OCI-LY7 (cell line): ENCODE results near the gene DUS3L. TPM values are rescaled to one million over a fixed set of nuclear protein-coding genes. Genes with fewer than 3 reads are reported as not detected.

Experiments
- BruUV-seq: library from RNA; stranded (reverse); fragments of 400-500 nt; replicated peaks from 2 replicates; lab custom pipeline; 2021; lab: Mats Ljungman, UMichigan
- CTCF ChIA-PET: fragments of 300-600 bp; sonication (Branson Sonifier 250); formaldehyde crosslinking; loops from one replicate; lab custom pipeline; 2022; ENCODE audit warnings: antibody characterized with exemption; ENCODE audit not compliant: unreplicated experiment; lab: Charles Lee
- POLR2A ChIA-PET: fragments of 300-600 bp; sonication (Branson Sonifier 250); formaldehyde crosslinking; loops from one replicate; lab custom pipeline; 2022; ENCODE audit warnings: antibody characterized with exemption; lab: Charles Lee
- DNase-seq: peaks from one replicate; pipeline ENCODE4 v3.0.0-alpha.2; 2015; ENCODE audit warnings: low spot score
- H2AFZ ChIP-seq: fragments of 200-600 bp; sonication (generic), shearing (Covaris generic); 2 replicates; pipeline ENCODE4 v1.6.1; 2014; ENCODE audit warnings: mild to moderate bottlenecking, antibody characterized with exemption, low read length, moderate library complexity
- H3K27ac ChIP-seq: fragments of 200-600 bp; sonication (generic); 2 replicates; pipeline ENCODE4 v1.5.1; 2014; ENCODE audit warnings: mixed run types, low read depth, mild to moderate bottlenecking, moderate library complexity, low read length, inconsistent platforms; ENCODE audit not compliant: poor library complexity, severe bottlenecking
- H3K36me3 ChIP-seq: fragments of 200-600 bp; sonication (generic); 2 replicates; pipeline ENCODE4 v1.6.1; 2014; ENCODE audit warnings: mild to moderate bottlenecking, antibody characterized with exemption, low read length, moderate library complexity, mixed read lengths; ENCODE audit not compliant: insufficient read depth
- H3K4me1 ChIP-seq: fragments of 200-600 bp; sonication (generic); 2 replicates; pipeline ENCODE4 v1.5.1; 2014; ENCODE audit warnings: mild to moderate bottlenecking, low read length; ENCODE audit not compliant: insufficient read depth, poor library complexity, severe bottlenecking
- H3K4me2 ChIP-seq: fragments of 200-600 bp; sonication (generic); 2 replicates; pipeline ENCODE4 v1.6.1; 2014; ENCODE audit warnings: mild to moderate bottlenecking, low read length
- H3K4me3 ChIP-seq: fragments of 200-600 bp; sonication (generic); 2 replicates; pipeline ENCODE4 v1.5.1; 2014; ENCODE audit warnings: mild to moderate bottlenecking, low read depth, low read length; ENCODE audit not compliant: poor library complexity, severe bottlenecking
- H3K79me2 ChIP-seq: fragments of 200-600 bp; sonication (generic); 2 replicates; pipeline ENCODE4 v1.6.1; 2016; ENCODE audit warnings: low read depth, mild to moderate bottlenecking, low read length, moderate library complexity, mixed read lengths; ENCODE audit not compliant: insufficient read depth
- H3K9me2 ChIP-seq: fragments of 200-600 bp; sonication (generic); 2 replicates; pipeline ENCODE4 v1.6.1; 2016; ENCODE audit warnings: mild to moderate bottlenecking, low read length, mixed read lengths; ENCODE audit not compliant: insufficient read depth
- H3K9me3 ChIP-seq: fragments of 200-600 bp; sonication (generic); 2 replicates; pipeline ENCODE4 v1.6.1; 2014; ENCODE audit warnings: mild to moderate bottlenecking, mixed run types, low read length, mixed read lengths
- H4K20me1 ChIP-seq: fragments of 200-600 bp; sonication (generic); 2 replicates; pipeline ENCODE4 v1.6.1; 2014; ENCODE audit warnings: mild to moderate bottlenecking, antibody characterized with exemption, low read length, moderate library complexity, mixed read lengths; ENCODE audit not compliant: insufficient read depth
- EZH2phosphoT487 ChIP-seq: fragments of 200-600 bp; sonication (generic); IDR thresholded peaks from 2 replicates; pipeline ENCODE4 v1.6.1; 2018; ENCODE audit warnings: low read depth, borderline replicate concordance, mild to moderate bottlenecking, mixed run types, antibody characterized with exemption, low read length, moderate library complexity, mixed read lengths
- intact Hi-C: fragments of 100-400 bp; cut with micrococcal nuclease; formaldehyde crosslinking; loops from one replicate; pipeline ENCODE4 v1.10.0; 2022; ENCODE audit not compliant: unreplicated experiment
- total RNA-seq, 2 experiments: library from RNA; depleted of rRNA in 1 of 2; stranded (reverse); fragments of >200 nt in 1 of 2; shearing (Covaris generic) in 1 of 2; gene quantifications; 2 replicates each; pipeline ENCODE4 v1.2.3, GENCODE V29; 2014 to 2022
- TF ChIP-seq, protein P1 (sequence below): fragments of 200-600 bp; sonication (generic); conservative IDR thresholded peaks from 2 replicates; pipeline ENCODE4 v1.5.1; 2014; ENCODE audit warnings: mild to moderate bottlenecking, antibody characterized with exemption, low read length, moderate library complexity, mixed read lengths

The DUS3L gene
- total RNA-seq, 2 experiments from 2014 or later: 55.8 to 76.9 TPM

DNA sequence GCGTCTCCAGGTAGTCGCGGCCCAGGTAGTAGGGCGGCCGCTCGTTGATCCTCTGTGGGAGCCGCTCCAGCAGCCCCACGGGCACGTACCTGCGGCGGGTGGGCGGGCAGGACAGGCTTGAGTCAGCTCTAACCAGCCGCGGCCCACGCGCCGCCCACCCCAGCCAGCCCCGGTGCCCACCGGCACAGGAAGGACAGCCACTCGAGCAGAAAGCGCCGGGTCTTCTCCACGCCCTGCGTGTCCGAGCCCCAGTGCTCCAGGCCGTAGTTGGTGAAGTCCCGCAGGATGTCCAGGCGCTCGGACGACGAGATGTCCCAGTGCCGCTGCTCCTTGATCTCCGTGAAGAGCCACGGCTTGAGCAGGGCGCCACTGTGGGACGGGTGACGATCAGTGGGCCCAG is 5.5 kb downstream of the DUS3L start:
- H3K4me2 ChIP-seq: no peak overlapping the region
- no peak overlapping the region for H3K4me3 ChIP-seq
- DNase-seq: no peak
- CTCF ChIA-PET: no interaction called here
- no peak for TF ChIP-seq EZH2phosphoT487
- POLR2A ChIA-PET: interaction anchor here (0.6 kb wide), 1 partner anchor 12 kb away, joined by 3 read pairs; no protein-coding TSS in a partner anchor
- H3K27ac ChIP-seq: no peak overlapping the region
- peaks cover 7% of the 10 kb centered on the region; the same call in 1 of the 2 replicates for H3K79me2 ChIP-seq
- H3K36me3 ChIP-seq: peaks cover 85% of the 10 kb centered on the region
- no TSS peak for BruUV-seq
- H4K20me1 ChIP-seq: no peaks in the 10 kb centered on the region
- H3K4me1 ChIP-seq: peaks cover 5% of the 10 kb centered on the region
- H2AFZ ChIP-seq: no peak overlapping the region
- no peaks in the 10 kb centered on the region for H3K9me3 ChIP-seq
- no peaks in the 10 kb centered on the region for H3K9me2 ChIP-seq
- intact Hi-C loops: no loop called here

DNA sequence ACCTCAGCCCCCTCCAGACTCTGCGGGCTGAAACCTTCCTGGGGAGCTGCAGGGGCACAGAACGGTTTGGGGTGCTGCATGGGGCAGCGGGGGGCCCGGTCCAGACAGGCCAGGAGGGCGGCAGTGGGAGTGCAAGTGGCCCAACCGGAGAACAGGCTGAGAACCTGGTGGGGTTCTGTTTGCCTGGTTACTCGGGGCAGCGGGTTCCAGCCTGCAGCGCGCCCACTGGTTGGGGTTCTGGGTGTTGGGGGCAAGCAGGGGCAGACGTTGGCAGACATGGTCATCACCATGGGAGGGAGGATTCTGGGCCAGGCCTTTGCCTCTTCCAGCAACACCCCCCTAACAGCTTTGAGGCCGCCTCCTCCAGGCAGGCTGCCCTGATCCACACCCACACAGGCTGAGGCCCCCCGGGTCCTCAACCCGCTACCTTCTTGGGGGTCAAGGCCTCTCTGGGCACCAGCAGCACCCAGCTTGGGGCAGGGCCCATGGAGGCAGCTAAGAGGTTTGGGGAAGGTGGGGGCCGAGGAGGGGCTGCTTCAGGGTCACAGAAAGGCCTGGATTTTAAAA is 6.3 kb downstream of the DUS3L start, which contains the start of gene PRR22:
TSS of gene PRR22 (minus strand) at position 166 of the 567 bp plus-strand sequence. CDS start at position 80, 86 bp downstream.
- CTCF ChIA-PET: no interaction called here

GRCh38 chr19:5782945-5783919 is 7.7 kb downstream of the DUS3L start:
- no peaks in the 10 kb centered on the region for H3K4me1 ChIP-seq
- no peak overlapping the region for H3K27ac ChIP-seq
- no peak overlapping the region for H2AFZ ChIP-seq
- H3K4me3 ChIP-seq: no peak overlapping the region
- CTCF ChIA-PET: no interaction called here
- H4K20me1 ChIP-seq: no peaks in the 10 kb centered on the region
- DNase-seq: no peak
- no peaks in the 10 kb centered on the region for H3K9me2 ChIP-seq
- H3K79me2 ChIP-seq: no peaks in the 10 kb centered on the region
- intact Hi-C loops: no loop called here
- peaks cover 63% of the 10 kb centered on the region for H3K36me3 ChIP-seq
- H3K9me3 ChIP-seq: no peaks in the 10 kb centered on the region
- POLR2A ChIA-PET: no interaction called here
- BruUV-seq: no TSS peak
- H3K4me2 ChIP-seq: no peak overlapping the region
- TF ChIP-seq, protein P1, sequence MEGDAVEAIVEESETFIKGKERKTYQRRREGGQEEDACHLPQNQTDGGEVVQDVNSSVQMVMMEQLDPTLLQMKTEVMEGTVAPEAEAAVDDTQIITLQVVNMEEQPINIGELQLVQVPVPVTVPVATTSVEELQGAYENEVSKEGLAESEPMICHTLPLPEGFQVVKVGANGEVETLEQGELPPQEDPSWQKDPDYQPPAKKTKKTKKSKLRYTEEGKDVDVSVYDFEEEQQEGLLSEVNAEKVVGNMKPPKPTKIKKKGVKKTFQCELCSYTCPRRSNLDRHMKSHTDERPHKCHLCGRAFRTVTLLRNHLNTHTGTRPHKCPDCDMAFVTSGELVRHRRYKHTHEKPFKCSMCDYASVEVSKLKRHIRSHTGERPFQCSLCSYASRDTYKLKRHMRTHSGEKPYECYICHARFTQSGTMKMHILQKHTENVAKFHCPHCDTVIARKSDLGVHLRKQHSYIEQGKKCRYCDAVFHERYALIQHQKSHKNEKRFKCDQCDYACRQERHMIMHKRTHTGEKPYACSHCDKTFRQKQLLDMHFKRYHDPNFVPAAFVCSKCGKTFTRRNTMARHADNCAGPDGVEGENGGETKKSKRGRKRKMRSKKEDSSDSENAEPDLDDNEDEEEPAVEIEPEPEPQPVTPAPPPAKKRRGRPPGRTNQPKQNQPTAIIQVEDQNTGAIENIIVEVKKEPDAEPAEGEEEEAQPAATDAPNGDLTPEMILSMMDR: no peak
- TF ChIP-seq EZH2phosphoT487: no peak

More for the DNA sequence above, 6.3 kb downstream of the DUS3L start, which contains the start of gene PRR22:
- Histone ChIP-seq H2AFZ (no peak within 1 kb of the TSS), H3K79me2 (peaks cover under 1% of the 10 kb centered on the region; the same call in 1 of the 2 replicates), H4K20me1 (no peaks in the 10 kb centered on the region), H3K4me2 (no peak within 1 kb of the TSS), H3K9me3 (no peaks in the 10 kb centered on the region), H3K36me3 (peaks cover 78% of the 10 kb centered on the region), H3K4me1 (no peaks in the 10 kb centered on the region), H3K4me3 (no peak within 1 kb of the TSS), H3K27ac (no peak within 1 kb of the TSS), H3K9me2 (no peaks in the 10 kb centered on the region)
- no peak for DNase-seq
- no TSS peak for BruUV-seq
- intact Hi-C loops: no loop called here
- POLR2A ChIA-PET: interaction anchor here (0.6 kb wide), 1 partner anchor 11 kb away, joined by 3 read pairs; no protein-coding TSS in a partner anchor
- TF ChIP-seq EZH2phosphoT487: no peak
- TF ChIP-seq, protein P1: no peak
